HEK293 (cell line): Measurements from ENCODE around the gene ABHD12.

Experiments used
- BCL11A ChIP-seq: fragments of 450-650 bp; formaldehyde crosslinking; IDR thresholded peaks from 2 replicates; pipeline ENCODE4 v1.5.1; 2016; ENCODE audit warnings: low read depth, missing biosample characterization, missing genetic modification characterization
- KLF16 ChIP-seq: fragments of 450-650 bp; formaldehyde crosslinking; IDR thresholded peaks from 2 replicates; pipeline ENCODE4 v1.5.1; 2017; ENCODE audit warnings: missing biosample characterization, missing genetic modification characterization
- ZFP41 ChIP-seq: fragments of 450-650 bp; formaldehyde crosslinking; IDR thresholded peaks from 2 replicates; pipeline ENCODE4 v1.5.1; 2016; ENCODE audit warnings: missing biosample characterization, missing genetic modification characterization, borderline replicate concordance
- ZNF350 ChIP-seq: fragments of 450-650 bp; formaldehyde crosslinking; IDR thresholded peaks from 2 replicates; pipeline ENCODE4 v1.5.0; 2017; ENCODE audit warnings: missing biosample characterization, mild to moderate bottlenecking, missing genetic modification characterization
- ZNF423 ChIP-seq: fragments of 450-650 bp; formaldehyde crosslinking; IDR thresholded peaks from 2 replicates; pipeline ENCODE4 v1.5.1; 2016; ENCODE audit warnings: missing biosample characterization, missing genetic modification characterization
- ZNF555 ChIP-seq: fragments of 450-650 bp; formaldehyde crosslinking; conservative IDR thresholded peaks from 2 replicates; pipeline ENCODE4 v1.5.1; 2017; ENCODE audit warnings: missing biosample characterization, mild to moderate bottlenecking, missing genetic modification characterization, inconsistent platforms
- TF ChIP-seq, protein P1 (sequence below): fragments of 450-650 bp; formaldehyde crosslinking; conservative IDR thresholded peaks from 2 replicates; pipeline ENCODE4 v1.5.1; 2016; ENCODE audit warnings: low read depth, missing biosample characterization, missing genetic modification characterization
- TF ChIP-seq, protein P2 (sequence below): fragments of 450-650 bp; formaldehyde crosslinking; IDR thresholded peaks from 2 replicates; pipeline ENCODE4 v1.5.1; 2016; ENCODE audit warnings: missing biosample characterization, missing genetic modification characterization

DNA sequence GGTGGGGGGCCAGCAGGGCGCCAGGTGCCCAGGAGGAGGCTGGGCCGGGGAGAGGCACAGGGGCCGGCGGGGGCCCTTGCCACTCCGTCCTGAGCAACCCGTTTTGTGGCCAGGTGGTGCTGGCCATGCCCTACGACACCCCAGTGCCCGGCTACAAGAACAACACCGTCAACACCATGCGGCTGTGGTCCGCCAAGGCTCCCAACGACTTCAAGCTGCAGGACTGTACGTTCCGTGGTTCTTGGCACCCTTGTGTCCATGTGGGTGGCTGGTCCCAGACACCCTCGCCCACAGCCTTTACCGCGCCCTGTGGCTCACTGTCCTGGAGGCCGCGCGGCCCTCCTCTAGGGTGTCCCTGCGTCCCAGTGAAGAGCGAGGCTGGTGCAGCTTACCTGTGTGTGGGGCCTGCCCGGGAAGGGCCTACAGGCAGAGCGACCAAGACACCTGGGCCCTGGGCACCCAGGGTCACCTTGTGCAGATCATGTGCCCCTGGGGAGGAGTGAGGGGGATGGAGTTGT, 114.0 kb downstream of the ABHD12 start:
- TF ChIP-seq ZNF350 (tag by site-specific recombination) (no peak), ZFP41 (tag by site-specific recombination) (no peak), BCL11A (no peak), ZNF555 (tag by site-specific recombination) (no peak), ZNF423 (tag by site-specific recombination) (no peak), KLF16 (no peak)
- TF ChIP-seq, protein P1, sequence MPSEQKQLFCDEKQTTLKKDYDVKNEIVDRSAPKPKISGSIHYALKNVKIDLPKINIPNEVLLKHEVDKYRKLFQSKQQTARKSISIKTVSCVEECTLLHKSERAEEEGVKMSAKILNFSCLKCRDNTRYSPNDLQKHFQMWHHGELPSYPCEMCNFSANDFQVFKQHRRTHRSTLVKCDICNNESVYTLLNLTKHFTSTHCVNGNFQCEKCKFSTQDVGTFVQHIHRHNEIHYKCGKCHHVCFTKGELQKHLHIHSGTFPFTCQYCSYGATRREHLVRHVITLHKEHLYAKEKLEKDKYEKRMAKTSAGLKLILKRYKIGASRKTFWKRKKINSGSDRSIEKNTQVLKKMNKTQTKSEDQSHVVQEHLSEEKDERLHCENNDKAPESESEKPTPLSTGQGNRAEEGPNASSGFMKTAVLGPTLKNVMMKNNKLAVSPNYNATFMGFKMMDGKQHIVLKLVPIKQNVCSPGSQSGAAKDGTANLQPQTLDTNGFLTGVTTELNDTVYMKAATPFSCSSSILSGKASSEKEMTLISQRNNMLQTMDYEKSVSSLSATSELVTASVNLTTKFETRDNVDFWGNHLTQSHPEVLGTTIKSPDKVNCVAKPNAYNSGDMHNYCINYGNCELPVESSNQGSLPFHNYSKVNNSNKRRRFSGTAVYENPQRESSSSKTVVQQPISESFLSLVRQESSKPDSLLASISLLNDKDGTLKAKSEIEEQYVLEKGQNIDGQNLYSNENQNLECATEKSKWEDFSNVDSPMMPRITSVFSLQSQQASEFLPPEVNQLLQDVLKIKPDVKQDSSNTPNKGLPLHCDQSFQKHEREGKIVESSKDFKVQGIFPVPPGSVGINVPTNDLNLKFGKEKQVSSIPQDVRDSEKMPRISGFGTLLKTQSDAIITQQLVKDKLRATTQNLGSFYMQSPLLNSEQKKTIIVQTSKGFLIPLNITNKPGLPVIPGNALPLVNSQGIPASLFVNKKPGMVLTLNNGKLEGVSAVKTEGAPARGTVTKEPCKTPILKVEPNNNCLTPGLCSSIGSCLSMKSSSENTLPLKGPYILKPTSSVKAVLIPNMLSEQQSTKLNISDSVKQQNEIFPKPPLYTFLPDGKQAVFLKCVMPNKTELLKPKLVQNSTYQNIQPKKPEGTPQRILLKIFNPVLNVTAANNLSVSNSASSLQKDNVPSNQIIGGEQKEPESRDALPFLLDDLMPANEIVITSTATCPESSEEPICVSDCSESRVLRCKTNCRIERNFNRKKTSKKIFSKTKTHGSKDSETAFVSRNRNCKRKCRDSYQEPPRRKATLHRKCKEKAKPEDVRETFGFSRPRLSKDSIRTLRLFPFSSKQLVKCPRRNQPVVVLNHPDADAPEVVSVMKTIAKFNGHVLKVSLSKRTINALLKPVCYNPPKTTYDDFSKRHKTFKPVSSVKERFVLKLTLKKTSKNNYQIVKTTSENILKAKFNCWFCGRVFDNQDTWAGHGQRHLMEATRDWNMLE (tag by site-specific recombination) = no peak
- TF ChIP-seq, protein P2, sequence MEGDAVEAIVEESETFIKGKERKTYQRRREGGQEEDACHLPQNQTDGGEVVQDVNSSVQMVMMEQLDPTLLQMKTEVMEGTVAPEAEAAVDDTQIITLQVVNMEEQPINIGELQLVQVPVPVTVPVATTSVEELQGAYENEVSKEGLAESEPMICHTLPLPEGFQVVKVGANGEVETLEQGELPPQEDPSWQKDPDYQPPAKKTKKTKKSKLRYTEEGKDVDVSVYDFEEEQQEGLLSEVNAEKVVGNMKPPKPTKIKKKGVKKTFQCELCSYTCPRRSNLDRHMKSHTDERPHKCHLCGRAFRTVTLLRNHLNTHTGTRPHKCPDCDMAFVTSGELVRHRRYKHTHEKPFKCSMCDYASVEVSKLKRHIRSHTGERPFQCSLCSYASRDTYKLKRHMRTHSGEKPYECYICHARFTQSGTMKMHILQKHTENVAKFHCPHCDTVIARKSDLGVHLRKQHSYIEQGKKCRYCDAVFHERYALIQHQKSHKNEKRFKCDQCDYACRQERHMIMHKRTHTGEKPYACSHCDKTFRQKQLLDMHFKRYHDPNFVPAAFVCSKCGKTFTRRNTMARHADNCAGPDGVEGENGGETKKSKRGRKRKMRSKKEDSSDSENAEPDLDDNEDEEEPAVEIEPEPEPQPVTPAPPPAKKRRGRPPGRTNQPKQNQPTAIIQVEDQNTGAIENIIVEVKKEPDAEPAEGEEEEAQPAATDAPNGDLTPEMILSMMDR (tag by site-specific recombination) = no peak
